Measurements from ENCODE around the gene SNRNP70. TPM values are rescaled to one million over a fixed set of nuclear protein-coding genes. Genes with fewer than 3 reads are reported as not detected.

Gene SNRNP70
- total RNA-seq, 1 donor from 2014 or later = 115 TPM

DNA sequence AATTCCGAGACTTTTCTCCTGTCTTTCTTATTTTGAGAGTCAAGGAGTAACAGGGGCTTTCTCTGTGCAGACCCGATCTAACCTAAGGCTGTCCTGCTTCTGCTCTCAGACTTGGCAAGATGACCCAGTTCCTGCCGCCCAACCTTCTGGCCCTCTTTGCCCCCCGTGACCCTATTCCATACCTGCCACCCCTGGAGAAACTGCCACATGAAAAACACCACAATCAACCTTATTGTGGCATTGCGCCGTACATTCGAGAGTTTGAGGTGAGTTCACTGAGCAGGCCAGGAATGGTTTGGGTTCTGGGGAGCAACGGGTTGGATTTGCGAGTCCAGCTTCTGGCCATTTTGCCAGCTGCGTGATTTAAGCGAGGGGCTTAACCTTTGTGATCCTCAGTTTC, 1.0 kb downstream of the SNRNP70 start:
- peak overlapping the region; percentile 89 for H3K4me3 ChIP-seq
- H3K27me3 ChIP-seq (ENCODE audit: low read depth) = no peaks in the 10 kb centered on the region
- no peaks in the 10 kb centered on the region for H3K9me3 ChIP-seq (replicated peaks)
- intact Hi-C loops (cut with micrococcal nuclease) = no loop called here
- peak overlapping the region; percentile 86 for H3K27ac ChIP-seq (replicated peaks)
- no peak for DNase-seq
- H3K36me3 ChIP-seq = peaks cover 33% of the 10 kb centered on the region
- no peak for TF ChIP-seq CTCF (IDR thresholded peaks at IDR 0.05; ENCODE audit: borderline replicate concordance)
- peaks cover 45% of the 10 kb centered on the region for H3K4me1 ChIP-seq

GRCh38 chr19:49091391-49092038, 6.3 kb downstream of the SNRNP70 start:
- H3K9me3 ChIP-seq (replicated peaks) = no peaks in the 10 kb centered on the region
- intact Hi-C loops (cut with micrococcal nuclease) = no loop called here
- TF ChIP-seq CTCF (IDR thresholded peaks at IDR 0.05; ENCODE audit: borderline replicate concordance) = no peak
- no peak overlapping the region for H3K27ac ChIP-seq (replicated peaks)
- peaks cover 52% of the 10 kb centered on the region for H3K4me1 ChIP-seq
- H3K27me3 ChIP-seq (ENCODE audit: low read depth) = no peaks in the 10 kb centered on the region
- no peak overlapping the region for H3K4me3 ChIP-seq
- peaks cover 73% of the 10 kb centered on the region for H3K36me3 ChIP-seq
- DNase-seq = no peak

DNA sequence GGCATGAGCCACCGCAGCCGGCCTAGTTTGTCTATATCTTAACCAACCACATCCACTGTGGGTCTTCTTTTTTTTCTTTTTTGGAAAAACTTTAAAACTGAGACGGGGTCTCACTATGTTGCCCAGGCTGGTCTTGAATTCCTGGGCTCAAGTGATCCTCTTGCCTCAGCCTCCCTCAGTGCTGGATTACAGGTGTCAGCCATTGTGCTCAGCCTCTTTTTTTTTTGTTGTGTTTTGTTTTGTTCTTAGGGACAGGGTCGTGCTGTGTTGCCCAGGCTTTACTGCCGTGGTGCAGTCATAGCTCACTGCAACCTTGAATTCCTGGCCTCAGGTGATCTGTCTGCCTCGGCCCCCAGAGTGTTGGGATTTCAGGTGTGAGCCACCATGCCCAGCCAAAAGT, 7.4 kb downstream of the SNRNP70 start:
- no peaks in the 10 kb centered on the region for H3K9me3 ChIP-seq (replicated peaks)
- intact Hi-C loops (cut with micrococcal nuclease) = no loop called here
- H3K27me3 ChIP-seq (ENCODE audit: low read depth) = no peaks in the 10 kb centered on the region
- no peak for DNase-seq
- H3K4me1 ChIP-seq = peaks cover 47% of the 10 kb centered on the region
- no peak overlapping the region for H3K4me3 ChIP-seq
- H3K36me3 ChIP-seq = peaks cover 75% of the 10 kb centered on the region
- no peak for TF ChIP-seq CTCF (IDR thresholded peaks at IDR 0.05; ENCODE audit: borderline replicate concordance)
- no peak overlapping the region for H3K27ac ChIP-seq (replicated peaks)

DNA sequence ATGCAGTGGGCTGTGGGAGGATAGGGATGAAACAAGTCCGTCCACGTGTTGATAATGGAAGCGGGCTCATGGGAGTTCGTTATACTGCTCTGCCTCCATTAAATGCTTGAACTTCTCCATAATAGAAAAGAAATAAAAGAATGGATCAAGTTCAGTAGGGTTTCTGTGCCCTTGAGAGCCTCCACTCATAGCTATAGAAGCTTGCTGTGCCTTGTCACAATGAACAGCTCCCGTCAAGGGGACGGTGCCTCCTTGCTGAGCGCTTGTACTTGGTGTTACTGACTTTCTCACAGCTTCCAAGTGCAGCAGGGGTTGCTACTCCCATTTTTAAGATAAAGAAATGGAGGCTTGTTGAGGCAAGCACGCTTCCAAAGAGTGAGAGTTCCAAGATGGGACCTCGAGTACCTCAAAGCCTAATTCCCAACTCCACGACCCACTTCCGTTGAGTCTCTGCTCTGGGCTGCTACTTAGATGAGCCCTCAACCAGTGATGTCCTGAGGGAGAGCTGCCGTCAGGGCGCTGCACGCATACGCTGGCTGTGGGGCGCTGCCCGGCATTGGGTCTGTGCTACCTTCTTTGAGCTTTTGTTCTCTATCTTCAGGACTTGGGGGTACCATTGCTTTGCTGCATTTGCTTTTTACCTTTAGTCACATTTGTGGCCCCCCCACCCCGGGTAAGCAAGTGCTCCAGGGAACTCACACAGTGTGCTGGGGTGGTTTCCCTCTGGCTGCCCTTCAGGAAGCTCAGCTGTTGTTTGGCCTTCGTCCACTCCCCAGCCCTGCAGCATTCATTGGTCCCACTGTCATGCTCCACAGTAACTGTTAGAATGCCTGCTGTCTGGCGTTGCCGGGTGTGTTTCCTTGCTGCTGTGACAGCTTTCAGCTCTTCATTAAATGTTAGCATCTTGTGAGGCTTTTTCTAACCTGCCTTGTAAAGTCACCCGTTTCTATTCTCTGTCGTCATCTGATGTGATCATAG, 9.5 kb downstream of the SNRNP70 start:
- H3K36me3 ChIP-seq = peaks cover 82% of the 10 kb centered on the region
- no peak overlapping the region for H3K4me3 ChIP-seq
- intact Hi-C loops (cut with micrococcal nuclease) = loop anchor here (5.0 kb wide), 1 partner anchor 108 kb away; no protein-coding TSS in a partner anchor
- H3K9me3 ChIP-seq (replicated peaks) = no peaks in the 10 kb centered on the region
- H3K4me1 ChIP-seq = peaks cover 38% of the 10 kb centered on the region
- TF ChIP-seq CTCF (IDR thresholded peaks at IDR 0.05; ENCODE audit: borderline replicate concordance) = no peak
- peak; percentile 69 for DNase-seq
- peak overlapping the region; percentile 63 for H3K27ac ChIP-seq (replicated peaks)
- no peaks in the 10 kb centered on the region for H3K27me3 ChIP-seq (ENCODE audit: low read depth)

DNA sequence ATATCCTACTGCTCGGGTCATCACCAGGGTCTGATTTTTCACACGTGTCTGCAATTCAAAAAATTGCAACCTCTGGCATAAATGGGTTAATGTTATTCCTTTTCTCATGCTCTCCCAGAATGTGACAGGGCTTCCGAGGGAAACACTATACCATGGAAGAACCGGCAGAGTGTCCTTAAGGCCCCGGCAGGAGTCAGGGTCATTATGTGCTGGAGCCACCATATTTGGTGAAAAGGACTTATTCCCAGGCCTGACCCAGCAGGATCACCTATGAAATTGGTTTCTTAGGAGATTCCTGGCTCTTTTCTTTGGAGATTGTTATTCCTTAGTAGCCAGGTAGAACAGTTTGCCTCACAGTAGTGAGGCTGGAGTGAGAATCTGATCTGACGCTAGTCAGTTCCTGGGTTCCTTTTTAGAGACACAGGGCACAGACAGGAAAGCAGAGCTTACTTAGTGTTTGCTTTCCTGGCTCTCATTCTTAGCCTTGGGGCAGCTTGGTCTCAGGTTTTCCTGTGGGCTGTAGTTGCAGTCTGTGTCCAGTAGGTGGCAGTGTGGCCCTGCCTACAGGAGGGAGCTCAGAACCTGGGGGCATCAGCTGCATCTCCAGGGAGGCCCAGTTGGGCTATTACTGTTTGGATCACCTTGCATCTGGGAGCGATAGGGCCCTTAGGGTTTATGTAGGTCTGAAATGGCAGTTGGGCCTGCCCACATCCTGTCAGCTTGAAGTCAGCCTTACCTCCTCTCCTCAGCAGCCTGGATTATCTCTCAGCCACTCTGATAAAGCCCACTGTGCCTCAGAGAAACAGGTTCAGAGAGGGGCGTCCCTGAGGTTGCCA, 12.4 kb downstream of the SNRNP70 start:
- H3K27me3 ChIP-seq (ENCODE audit: low read depth) = no peaks in the 10 kb centered on the region
- no peak overlapping the region for H3K4me3 ChIP-seq
- peak; percentile 100 for TF ChIP-seq CTCF (IDR thresholded peaks at IDR 0.05; ENCODE audit: borderline replicate concordance)
- intact Hi-C loops (cut with micrococcal nuclease) = loop anchor here (5.0 kb wide), 1 partner anchor 105 kb away; no protein-coding TSS in a partner anchor
- H3K9me3 ChIP-seq (replicated peaks) = no peaks in the 10 kb centered on the region
- DNase-seq = peak; percentile 51
- H3K4me1 ChIP-seq = peaks cover 38% of the 10 kb centered on the region
- H3K27ac ChIP-seq (replicated peaks) = no peak overlapping the region
- peaks cover 82% of the 10 kb centered on the region for H3K36me3 ChIP-seq
